Esophagus muscularis mucosa (tissue), 4 donors: Measurements from ENCODE around the gene ZBTB38. TPM values are rescaled to one million over a fixed set of nuclear protein-coding genes. Genes with fewer than 3 reads are reported as not detected.
A peak's percentile ranks its signal among the peaks of the same experiment; 100 is the strongest.

Experiments
- DNase-seq: peaks from one replicate; pipeline ENCODE4 v3.0.0-alpha.2; 2017; ENCODE audit errors: extremely low spot score
- H3K27ac ChIP-seq, 4 donors: fragments of 200-600 bp; sonication (generic); replicated peaks in 1 of 4; 1 replicate in 3 of 4; 2 replicates in 1 of 4; pipeline ENCODE4 v1.5.1; 2016 to 2019; ENCODE audit warnings: mild to moderate bottlenecking in 1 of 4
- H3K27me3 ChIP-seq, 4 donors: fragments of 200-600 bp; sonication (generic); one replicate each; pipeline versions ENCODE4 v1.5.1 to v1.6.0; 2016 to 2019
- H3K36me3 ChIP-seq, 4 donors: fragments of 200-600 bp; sonication (generic); one replicate each; pipeline ENCODE4 v1.5.1; 2016 to 2019
- H3K4me1 ChIP-seq, 4 donors: fragments of 200-600 bp; sonication (generic); one replicate each; pipeline ENCODE4 v1.5.1; 2016 to 2019
- H3K4me3 ChIP-seq, 4 donors: fragments of 200-600 bp; sonication (generic); 1 replicate in 2 of 4; 2 replicates in 2 of 4; pipeline ENCODE4 v1.5.1; 2016 to 2019; ENCODE audit warnings: mild to moderate bottlenecking in 4 of 4, moderate library complexity in 1 of 4
- H3K9me3 ChIP-seq, 4 donors: fragments of 200-600 bp; sonication (generic); 1 replicate in 3 of 4; 2 replicates in 1 of 4; pipeline ENCODE4 v1.5.1; 2016 to 2019
- CTCF ChIP-seq, 3 experiments: fragments of 200-600 bp in 2 of 3; fragments of 450-650 bp in 1 of 3; sonication (generic) in 2 of 3; IDR thresholded peaks; one replicate each; pipeline ENCODE4 v1.5.1; 2017 to 2019; ENCODE audit warnings: antibody characterized with exemption in 3 of 3, mild to moderate bottlenecking in 2 of 3, moderate library complexity in 1 of 3
- EP300 ChIP-seq: sonication (generic); formaldehyde crosslinking; IDR thresholded peaks from one replicate; pipeline ENCODE4 v1.6.1; 2017; ENCODE audit warnings: antibody characterized with exemption
- POLR2A ChIP-seq: fragments of 450-650 bp; IDR thresholded peaks from one replicate; pipeline ENCODE4 v1.6.1; 2017; ENCODE audit warnings: antibody characterized with exemption, moderate library complexity, mild to moderate bottlenecking, low read depth
- POLR2AphosphoS5 ChIP-seq, 2 donors: sonication (generic); formaldehyde crosslinking; IDR thresholded peaks; one replicate each; pipeline ENCODE4 v1.6.1; 2017; ENCODE audit warnings: antibody characterized with exemption in 2 of 2
- WGBS: methylation state at CpG from one replicate; pipeline ENCODE4 v1.1.5; 2018; 5-methylcytosine and 5-hydroxymethylcytosine counted together
- intact Hi-C: fragments of 100-400 bp; cut with DNase I; formaldehyde crosslinking; loops from one replicate; pipeline ENCODE4 v1.15.1; 2023
- total RNA-seq, 4 donors: library from RNA; depleted of rRNA; stranded (reverse); fragments of >200 nt; gene quantifications; one replicate each; pipeline versions ENCODE4 v1.1.0 to v1.2.1, GENCODE V29; 2016

The ZBTB38 gene
- total RNA-seq, 4 donors from 2014 or later = 163 to 250 (median 203) TPM

- 76% methylated on average over 4 of the region's 4 CpGs for WGBS
- peaks cover 0 to 35% (median 19%) of the 10 kb centered on the region in 4 donors for H3K4me1 ChIP-seq
- DNase-seq = no peak
- no peak overlapping the region for H3K4me3 ChIP-seq
- no peaks in the 10 kb centered on the region for H3K27me3 ChIP-seq
- peaks cover 0 to 5% (median 2%) of the 10 kb centered on the region in 4 donors for H3K9me3 ChIP-seq
- intact Hi-C loops = no loop called here
- no peak for TF ChIP-seq POLR2A
- no peak for TF ChIP-seq EP300
- no peak for TF ChIP-seq CTCF (IDR thresholded peaks at IDR 0.05)
- no peak for TF ChIP-seq POLR2AphosphoS5 (IDR thresholded peaks at IDR 0.05)
- peaks cover 0 to 33% (median 7%) of the 10 kb centered on the region in 4 donors for H3K36me3 ChIP-seq
- no peak overlapping the region for H3K27ac ChIP-seq
Observed at GRCh38 chr3:141391991-141392316, 23.6 kb downstream of the ZBTB38 start.

- peaks cover 0 to 32% (median 15%) of the 10 kb centered on the region in 4 donors for H3K4me1 ChIP-seq
- no peak overlapping the region for H3K27ac ChIP-seq
- DNase-seq = no peak
- H3K4me3 ChIP-seq = no peak overlapping the region
- intact Hi-C loops = no loop called here
- TF ChIP-seq EP300 (no peak), POLR2A (no peak), CTCF (IDR thresholded peaks at IDR 0.05) (no peak), POLR2AphosphoS5 (IDR thresholded peaks at IDR 0.05) (no peak)
- H3K27me3 ChIP-seq = no peaks in the 10 kb centered on the region
- H3K36me3 ChIP-seq = peaks cover 0 to 33% (median 11%) of the 10 kb centered on the region in 4 donors
- peaks cover 0 to 5% (median 2%) of the 10 kb centered on the region in 4 donors for H3K9me3 ChIP-seq
- 95% methylated on average over 5 of the region's 5 CpGs for WGBS
Observed at GRCh38 chr3:141392416-141392815, 24.1 kb downstream of the ZBTB38 start.

- H3K27ac ChIP-seq = peak overlapping the region in 2 of 4 donors; percentile 14 to 46
- peaks cover 0 to 29% (median 13%) of the 10 kb centered on the region in 4 donors for H3K36me3 ChIP-seq
- WGBS = 78% methylated on average over 6 of the region's 6 CpGs
- intact Hi-C loops = no loop called here
- no peak overlapping the region for H3K4me3 ChIP-seq
- peaks cover 0 to 26% (median 12%) of the 10 kb centered on the region in 4 donors for H3K4me1 ChIP-seq
- no peak for DNase-seq
- TF ChIP-seq EP300 (no peak), CTCF (IDR thresholded peaks at IDR 0.05) (no peak), POLR2AphosphoS5 (IDR thresholded peaks at IDR 0.05) (no peak), POLR2A (no peak)
- H3K9me3 ChIP-seq = peaks cover 0 to 5% (median 2%) of the 10 kb centered on the region in 4 donors
- no peaks in the 10 kb centered on the region for H3K27me3 ChIP-seq
Observed at GRCh38 chr3:141392897-141393734, 24.8 kb downstream of the ZBTB38 start.

- Histone ChIP-seq H3K27ac (peak overlapping the region in 2 of 4 donors; percentile 14 to 46), H3K27me3 (no peaks in the 10 kb centered on the region), H3K4me3 (no peak overlapping the region), H3K4me1 (peaks cover 0 to 22% (median 9%) of the 10 kb centered on the region in 4 donors), H3K9me3 (peaks cover 0 to 5% (median 2%) of the 10 kb centered on the region in 4 donors), H3K36me3 (peaks cover 0 to 27% (median 13%) of the 10 kb centered on the region in 4 donors)
- intact Hi-C loops = no loop called here
- TF ChIP-seq POLR2AphosphoS5 (IDR thresholded peaks at IDR 0.05) (no peak), EP300 (no peak)
- 97% methylated on average over 7 of the region's 7 CpGs for WGBS
- DNase-seq = no peak
Observed at GRCh38 chr3:141393735-141394076, 25.4 kb downstream of the ZBTB38 start.

GRCh38 chr3:141394560-141394959 is 26.3 kb downstream of the ZBTB38 start:
- H3K27ac ChIP-seq = no peak overlapping the region
- H3K36me3 ChIP-seq = peaks cover 0 to 24% (median 13%) of the 10 kb centered on the region in 4 donors
- intact Hi-C loops = no loop called here
- peaks cover 0 to 5% (median 2%) of the 10 kb centered on the region in 4 donors for H3K9me3 ChIP-seq
- H3K4me1 ChIP-seq = peaks cover 6 to 21% (median 11%) of the 10 kb centered on the region in 4 donors
- H3K4me3 ChIP-seq = no peak overlapping the region
- WGBS = 89% methylated on average over 3 of the region's 3 CpGs
- no peak for DNase-seq
- no peaks in the 10 kb centered on the region for H3K27me3 ChIP-seq
- TF ChIP-seq POLR2AphosphoS5 (IDR thresholded peaks at IDR 0.05) (no peak), CTCF (IDR thresholded peaks at IDR 0.05) (no peak), EP300 (no peak), POLR2A (no peak)
